GM06990 (cell line): ENCODE measurements around the gene HLA-DMB.

Experiments used
- DNase-seq: peaks from one replicate; pipeline ENCODE4 v3.0.0-alpha.2; 2011; ENCODE audit not compliant: insufficient read length; ENCODE audit errors: extremely low read depth
- H3K27me3 ChIP-seq: replicated peaks from 2 replicates; pipeline ENCODE4 v1.6.0; 2011; ENCODE audit warnings: low read length; ENCODE audit not compliant: control insufficient read depth, insufficient read depth
- H3K36me3 ChIP-seq: 2 replicates; pipeline ENCODE4 v1.5.1; 2011; ENCODE audit warnings: low read length; ENCODE audit not compliant: control insufficient read depth, insufficient read depth
- H3K4me3 ChIP-seq: replicated peaks from 2 replicates; pipeline ENCODE4 v1.5.1; 2011; ENCODE audit warnings: low read depth, mild to moderate bottlenecking, control low read depth, low read length
- CTCF ChIP-seq: IDR thresholded peaks from 2 replicates; pipeline ENCODE4 v1.5.1; 2011; ENCODE audit warnings: low read length, control low read depth, mild to moderate bottlenecking, inconsistent platforms; ENCODE audit not compliant: insufficient read depth, poor library complexity, severe bottlenecking

Gene HLA-DMB

GRCh38 chr6:32977272-32977952 is 36.6 kb upstream of the HLA-DMB start:
- peaks cover 73% of the 10 kb centered on the region for H3K36me3 ChIP-seq
- no peaks in the 10 kb centered on the region for H3K27me3 ChIP-seq
- DNase-seq = no peak
- no peak overlapping the region for H3K4me3 ChIP-seq
- no peak for TF ChIP-seq CTCF

GRCh38 chr6:32976334-32977069 is 35.7 kb upstream of the HLA-DMB start:
- TF ChIP-seq CTCF = no peak
- no peaks in the 10 kb centered on the region for H3K27me3 ChIP-seq
- peaks cover 75% of the 10 kb centered on the region for H3K36me3 ChIP-seq
- no peak for DNase-seq
- no peak overlapping the region for H3K4me3 ChIP-seq

DNA sequence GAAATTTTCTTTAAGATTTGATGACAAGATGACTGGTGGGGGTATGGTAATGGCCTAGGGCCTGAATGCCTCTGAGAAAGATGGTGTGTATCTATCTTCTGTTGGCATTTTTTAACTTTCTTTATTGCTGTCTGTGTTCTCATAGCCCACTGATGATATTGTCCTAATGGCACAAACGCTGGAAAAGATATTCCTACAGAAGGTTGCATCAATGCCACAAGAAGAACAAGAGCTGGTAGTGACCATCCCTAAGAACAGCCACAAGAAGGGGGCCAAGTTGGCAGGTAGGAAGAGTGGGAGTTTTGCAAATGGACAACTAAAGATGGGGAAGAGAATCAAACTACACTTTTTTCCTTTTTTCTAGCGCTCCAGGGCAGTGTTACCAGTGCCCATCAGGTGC is 35.1 kb upstream of the HLA-DMB start:
- TF ChIP-seq CTCF = no peak
- Histone ChIP-seq H3K36me3 (peaks cover 73% of the 10 kb centered on the region), H3K4me3 (peak overlapping the region; percentile 98), H3K27me3 (no peaks in the 10 kb centered on the region)
- no peak for DNase-seq

DNA sequence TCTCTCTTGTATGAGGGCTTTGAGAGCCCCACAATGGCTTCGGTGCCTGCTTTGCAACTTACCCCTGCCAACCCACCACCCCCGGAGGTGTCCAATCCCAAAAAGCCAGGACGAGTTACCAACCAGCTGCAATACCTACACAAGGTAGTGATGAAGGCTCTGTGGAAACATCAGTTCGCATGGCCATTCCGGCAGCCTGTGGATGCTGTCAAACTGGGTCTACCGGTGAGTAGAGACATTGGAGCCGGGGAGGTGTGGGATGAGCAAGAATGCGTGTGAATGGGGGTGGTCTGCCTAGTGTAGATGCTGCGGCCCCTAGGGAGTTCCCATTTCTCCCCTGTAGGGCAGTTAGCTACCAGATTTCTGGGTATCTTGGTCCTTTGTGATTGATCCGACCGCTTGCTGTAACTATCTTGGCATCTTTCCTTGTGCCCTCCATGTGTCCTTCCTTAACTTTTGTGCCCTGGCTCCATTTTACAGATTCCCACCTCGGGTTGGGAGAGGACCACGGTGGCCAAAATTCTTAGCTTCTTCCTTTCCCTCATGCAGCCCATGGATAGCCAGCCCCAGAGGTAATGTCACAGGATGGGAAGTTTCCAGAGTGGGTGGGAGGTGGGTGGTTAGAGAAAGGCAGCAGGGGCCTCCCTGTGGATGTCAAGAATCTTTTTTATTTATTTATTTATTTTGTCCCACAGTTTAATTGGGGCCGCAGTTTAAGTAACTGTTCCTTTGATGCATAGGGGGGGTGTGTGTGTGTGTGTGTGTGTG is 33.9 kb upstream of the HLA-DMB start:
- Histone ChIP-seq H3K4me3 (peak overlapping the region; percentile 98), H3K27me3 (no peaks in the 10 kb centered on the region), H3K36me3 (peaks cover 61% of the 10 kb centered on the region)
- TF ChIP-seq CTCF = no peak
- DNase-seq = no peak

DNA sequence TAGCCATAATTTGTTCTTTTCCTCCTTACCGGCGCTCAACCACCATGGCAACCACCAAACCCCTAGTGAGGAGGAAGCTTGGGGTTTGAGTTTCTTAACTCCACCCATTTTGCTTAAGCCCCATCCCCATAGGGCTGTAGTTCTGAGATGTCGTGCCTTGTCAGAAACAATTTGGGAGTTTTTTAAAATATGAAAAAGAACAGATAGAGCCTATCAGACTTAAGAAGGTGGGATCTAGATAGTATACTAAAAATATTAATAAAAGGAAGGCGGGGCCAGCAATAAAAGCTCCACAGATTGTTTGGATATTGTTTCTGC is 33.1 kb upstream of the HLA-DMB start:
- peaks cover 54% of the 10 kb centered on the region for H3K36me3 ChIP-seq
- H3K4me3 ChIP-seq = peak overlapping the region; percentile 98
- no peaks in the 10 kb centered on the region for H3K27me3 ChIP-seq
- no peak for TF ChIP-seq CTCF
- DNase-seq = no peak
